Trophoblast cell (in vitro differentiated cells and primary cell): ENCODE results near the gene TAF8.
A peak's percentile ranks its signal among the peaks of the same experiment; 100 is the strongest.

Experiments used
- DNase-seq, 2 donors: peaks; one replicate each; pipeline ENCODE4 v3.0.0-alpha.2; 2016
- H2AFZ ChIP-seq: 2 replicates; pipeline ENCODE4 v1.6.1; 2013; ENCODE audit warnings: low read length, moderate library complexity, mild to moderate bottlenecking; ENCODE audit not compliant: insufficient read depth, poor library complexity
- H2AK5ac ChIP-seq: 2 replicates; pipeline ENCODE4 v1.6.1; 2013; ENCODE audit warnings: mild to moderate bottlenecking, low read length
- H2BK120ac ChIP-seq: 2 replicates; pipeline ENCODE4 v1.6.1; 2013; ENCODE audit warnings: low read length, mild to moderate bottlenecking, moderate library complexity; ENCODE audit not compliant: insufficient read depth, poor library complexity
- H2BK12ac ChIP-seq: 2 replicates; pipeline ENCODE4 v1.6.1; 2013; ENCODE audit warnings: mild to moderate bottlenecking, low read length, moderate library complexity
- H2BK5ac ChIP-seq: 2 replicates; pipeline ENCODE4 v1.6.1; 2013; ENCODE audit warnings: low read length, low read depth, moderate library complexity, mild to moderate bottlenecking; ENCODE audit not compliant: poor library complexity
- H3K14ac ChIP-seq: 2 replicates; pipeline ENCODE4 v1.6.1; 2013; ENCODE audit warnings: mild to moderate bottlenecking, low read length
- H3K18ac ChIP-seq: 2 replicates; pipeline ENCODE4 v1.6.1; 2013; ENCODE audit warnings: mild to moderate bottlenecking, low read length
- H3K23ac ChIP-seq: 2 replicates; pipeline ENCODE4 v1.6.1; 2013; ENCODE audit warnings: low read length
- H3K27ac ChIP-seq: 2 replicates; pipeline ENCODE4 v1.5.1; 2013; ENCODE audit warnings: low read depth, mild to moderate bottlenecking, inconsistent platforms, low read length, moderate library complexity
- H3K27me3 ChIP-seq: 2 replicates; pipeline ENCODE4 v1.6.1; 2013; ENCODE audit warnings: inconsistent platforms, mild to moderate bottlenecking, low read length, moderate library complexity; ENCODE audit not compliant: insufficient read depth
- H3K36me3 ChIP-seq, 2 experiments: 1 replicate in 1 of 2; 2 replicates in 1 of 2; pipeline ENCODE4 v1.6.1; 2013; ENCODE audit warnings: low read length in 2 of 2, mild to moderate bottlenecking in 2 of 2, moderate library complexity in 1 of 2; ENCODE audit not compliant: insufficient read depth in 2 of 2, control insufficient read depth in 1 of 2
- H3K4ac ChIP-seq: 2 replicates; pipeline ENCODE4 v1.6.1; 2013; ENCODE audit warnings: low read depth, mild to moderate bottlenecking, low read length, moderate library complexity
- H3K4me1 ChIP-seq, 2 experiments: 1 replicate in 1 of 2; 2 replicates in 1 of 2; pipeline ENCODE4 v1.6.1; 2013; ENCODE audit warnings: low read length in 2 of 2, mild to moderate bottlenecking in 2 of 2, moderate library complexity in 1 of 2; ENCODE audit not compliant: insufficient read depth in 2 of 2, control insufficient read depth in 1 of 2
- H3K4me2 ChIP-seq: 2 replicates; pipeline ENCODE4 v1.6.1; 2013; ENCODE audit warnings: inconsistent platforms, mild to moderate bottlenecking, low read length, moderate library complexity
- H3K4me3 ChIP-seq: 2 replicates; pipeline ENCODE4 v1.5.1; 2013; ENCODE audit warnings: mild to moderate bottlenecking, low read depth, low read length, inconsistent platforms
- H3K79me1 ChIP-seq: one replicate; pipeline ENCODE4 v1.6.1; 2013; ENCODE audit warnings: low read length
- H3K79me2 ChIP-seq: 2 replicates; pipeline ENCODE4 v1.6.1; 2013; ENCODE audit warnings: low read length, mild to moderate bottlenecking; ENCODE audit not compliant: control insufficient read depth, insufficient read depth, poor library complexity
- H3K9ac ChIP-seq: 2 replicates; pipeline ENCODE4 v1.6.1; 2013; ENCODE audit warnings: mild to moderate bottlenecking, low read length
- H3K9me3 ChIP-seq: 2 replicates; pipeline ENCODE4 v1.6.1; 2013; ENCODE audit warnings: low read depth, mild to moderate bottlenecking, control low read depth, inconsistent platforms, low read length; ENCODE audit not compliant: insufficient read depth
- H4K12ac ChIP-seq: 2 replicates; pipeline ENCODE4 v1.6.1; 2013; ENCODE audit warnings: low read depth, mild to moderate bottlenecking, low read length, moderate library complexity
- H4K8ac ChIP-seq: 2 replicates; pipeline ENCODE4 v1.6.1; 2013; ENCODE audit warnings: low read depth, mild to moderate bottlenecking, low read length, moderate library complexity
- H4K91ac ChIP-seq: one replicate; pipeline ENCODE4 v1.6.1; 2013; ENCODE audit warnings: low read depth, mild to moderate bottlenecking, low read length, moderate library complexity
- WGBS: extraction: QIAGEN DNeasy Blood & Tissue Kit; methylation state at CpG from one replicate; pipeline ENCODE4 v1.1.7; 2013; ENCODE audit warnings: missing lambda C conversion rate; ENCODE audit not compliant: insufficient read length, insufficient coverage; ENCODE audit errors: extremely low coverage; 5-methylcytosine and 5-hydroxymethylcytosine counted together

TAF8 gene

DNA sequence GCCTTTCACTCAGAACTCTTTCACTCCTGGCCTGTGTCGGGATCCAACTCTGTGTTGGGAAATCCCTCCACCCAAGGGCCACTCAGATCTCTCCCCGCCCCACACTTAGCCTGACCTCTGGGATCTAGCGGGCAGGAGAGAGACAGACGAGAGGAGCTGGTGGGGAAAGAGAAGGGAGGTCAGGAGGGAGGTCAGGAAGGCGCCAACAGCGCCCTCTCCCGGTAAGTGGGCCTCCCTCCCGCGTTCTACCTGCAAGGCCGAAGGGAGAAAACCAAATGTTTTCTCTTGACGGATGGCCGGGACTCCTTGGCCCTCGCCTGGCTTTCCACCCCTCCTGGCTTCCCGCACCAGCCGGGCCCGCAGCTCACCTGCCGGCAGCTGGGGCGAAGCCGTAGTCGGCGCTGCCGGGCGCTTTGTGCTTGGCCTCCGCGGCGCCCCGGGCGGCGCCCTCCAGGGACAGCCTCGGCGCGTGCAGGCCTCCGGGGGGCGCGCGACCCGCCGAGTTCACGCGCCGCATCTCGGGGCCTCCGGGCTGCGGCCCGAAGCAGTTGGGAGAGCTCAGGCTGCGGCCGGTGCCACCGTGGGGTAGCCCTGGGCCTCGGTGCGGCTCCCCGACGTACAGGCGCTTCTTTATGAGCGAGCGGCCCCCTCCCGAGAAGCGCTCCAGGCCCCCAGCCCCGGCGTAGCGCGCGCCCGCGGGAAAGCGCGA lies 53.9 kb downstream of the TAF8 start:
- peaks cover 3% of the 10 kb centered on the region for H3K9me3 ChIP-seq
- peaks cover 4% of the 10 kb centered on the region for H3K79me1 ChIP-seq
- H3K4me1 ChIP-seq: peaks cover 3 to 11% of the 10 kb centered on the region in 2 experiments
- H2AK5ac ChIP-seq: no peak overlapping the region
- no peak overlapping the region for H3K14ac ChIP-seq
- peak overlapping the region; percentile 61 for H3K4me3 ChIP-seq
- H2BK5ac ChIP-seq: no peak overlapping the region
- peak overlapping the region; percentile 47 for H4K8ac ChIP-seq
- no peak overlapping the region for H2BK12ac ChIP-seq
- peak overlapping the region; percentile 24 for H2BK120ac ChIP-seq
- H3K9ac ChIP-seq: no peak overlapping the region
- WGBS: no CpG with 5 or more reads among the region's 66 CpGs
- no peak overlapping the region for H3K27ac ChIP-seq
- H3K23ac ChIP-seq: no peak overlapping the region
- no peak overlapping the region for H3K4ac ChIP-seq
- H3K27me3 ChIP-seq: no peaks in the 10 kb centered on the region
- peak overlapping the region; percentile 23 for H3K18ac ChIP-seq
- peak; percentile 20 to 50 for DNase-seq
- peak overlapping the region; percentile 22 for H4K12ac ChIP-seq
- peak overlapping the region; percentile 56 for H3K4me2 ChIP-seq
- H2AFZ ChIP-seq: peak overlapping the region; percentile 37
- peaks cover 6% of the 10 kb centered on the region in 2 experiments for H3K36me3 ChIP-seq
- H4K91ac ChIP-seq: no peak overlapping the region
- H3K79me2 ChIP-seq: no peaks in the 10 kb centered on the region

DNA sequence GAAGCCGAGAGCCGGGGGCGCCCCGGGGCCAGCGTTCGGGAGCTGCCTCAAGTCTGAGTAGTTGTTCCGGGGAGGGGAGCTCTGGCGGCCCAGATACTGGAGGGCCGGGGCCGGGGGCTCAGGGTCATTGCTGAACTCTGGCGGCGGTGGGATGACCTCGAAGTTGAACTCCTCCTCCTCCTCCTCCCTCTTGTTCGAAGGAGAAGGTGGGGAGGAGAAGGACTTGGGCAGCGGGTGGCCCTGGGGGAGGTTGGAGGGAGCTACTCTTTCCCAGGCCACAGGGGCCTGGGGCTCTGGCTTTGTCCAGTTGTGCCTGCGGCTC lies 54.4 kb downstream of the TAF8 start:
- H3K27me3 ChIP-seq: no peaks in the 10 kb centered on the region
- no peak overlapping the region for H3K23ac ChIP-seq
- no CpG with 5 or more reads among the region's 16 CpGs for WGBS

GRCh38 chr6:42105156-42105648 lies 54.9 kb downstream of the TAF8 start:
- H3K27me3 ChIP-seq: no peaks in the 10 kb centered on the region
- no peak for DNase-seq
- H3K4ac ChIP-seq: no peak overlapping the region
- no peak overlapping the region for H4K91ac ChIP-seq
- H2AK5ac ChIP-seq: no peak overlapping the region
- H3K9ac ChIP-seq: no peak overlapping the region
- H3K36me3 ChIP-seq: peaks cover 6 to 12% of the 10 kb centered on the region in 2 experiments
- no peak overlapping the region for H2BK5ac ChIP-seq
- no peak overlapping the region for H2BK120ac ChIP-seq
- H3K4me1 ChIP-seq: peaks cover 0 to 9% of the 10 kb centered on the region in 2 experiments
- H2BK12ac ChIP-seq: no peak overlapping the region
- H3K4me3 ChIP-seq: no peak overlapping the region
- no peak overlapping the region for H3K23ac ChIP-seq
- H3K27ac ChIP-seq: no peak overlapping the region
- peak overlapping the region; percentile 37 for H2AFZ ChIP-seq
- no peak overlapping the region for H3K18ac ChIP-seq
- peaks cover 3% of the 10 kb centered on the region for H3K9me3 ChIP-seq
- H3K79me2 ChIP-seq: no peaks in the 10 kb centered on the region
- H3K4me2 ChIP-seq: no peak overlapping the region
- H4K12ac ChIP-seq: no peak overlapping the region
- peaks cover 4% of the 10 kb centered on the region for H3K79me1 ChIP-seq
- H4K8ac ChIP-seq: no peak overlapping the region
- no CpG with 5 or more reads among the region's 17 CpGs for WGBS
- H3K14ac ChIP-seq: no peak overlapping the region

More for the DNA sequence above, 54.4 kb downstream of the TAF8 start:
- H3K79me2 ChIP-seq: no peaks in the 10 kb centered on the region
- no peak overlapping the region for H3K18ac ChIP-seq
- H4K12ac ChIP-seq: peak overlapping the region; percentile 22
- H3K4me2 ChIP-seq: peak overlapping the region; percentile 56
- H3K79me1 ChIP-seq: peaks cover 4% of the 10 kb centered on the region
- DNase-seq: no peak
- no peak overlapping the region for H4K91ac ChIP-seq
- H3K36me3 ChIP-seq: peaks cover 6 to 9% of the 10 kb centered on the region in 2 experiments
- H3K9ac ChIP-seq: no peak overlapping the region
- peaks cover 0 to 11% of the 10 kb centered on the region in 2 experiments for H3K4me1 ChIP-seq
- H3K9me3 ChIP-seq: peaks cover 3% of the 10 kb centered on the region
- no peak overlapping the region for H3K4me3 ChIP-seq
- no peak overlapping the region for H3K4ac ChIP-seq
- H2BK12ac ChIP-seq: no peak overlapping the region
- H3K14ac ChIP-seq: no peak overlapping the region
- H2BK5ac ChIP-seq: no peak overlapping the region
- H2AK5ac ChIP-seq: no peak overlapping the region
- no peak overlapping the region for H2BK120ac ChIP-seq
- no peak overlapping the region for H3K27ac ChIP-seq
- peak overlapping the region; percentile 37 for H2AFZ ChIP-seq
- peak overlapping the region; percentile 47 for H4K8ac ChIP-seq

- Histone ChIP-seq H3K9me3 (peaks cover 3% of the 10 kb centered on the region), H3K4me1 (peaks cover 0 to 7% of the 10 kb centered on the region in 2 experiments), H3K79me2 (no peaks in the 10 kb centered on the region), H2BK120ac (no peak overlapping the region), H3K18ac (no peak overlapping the region), H3K27me3 (no peaks in the 10 kb centered on the region), H3K4ac (no peak overlapping the region), H2BK5ac (no peak overlapping the region), H2AFZ (no peak overlapping the region), H3K36me3 (peaks cover 6 to 12% of the 10 kb centered on the region in 2 experiments), H3K23ac (no peak overlapping the region), H3K9ac (no peak overlapping the region), H3K14ac (no peak overlapping the region), H4K8ac (no peak overlapping the region), H3K4me3 (no peak overlapping the region), H4K91ac (no peak overlapping the region), H2BK12ac (no peak overlapping the region), H3K27ac (no peak overlapping the region), H2AK5ac (no peak overlapping the region), H3K4me2 (no peak overlapping the region), H4K12ac (no peak overlapping the region), H3K79me1 (peaks cover 4% of the 10 kb centered on the region)
- DNase-seq: no peak
- WGBS: no CpG with 5 or more reads among the region's 1 CpG
Measured at GRCh38 chr6:42105709-42106108, 55.4 kb downstream of the TAF8 start.
